Placental pericyte (primary cell): ENCODE data around the gene TFF1. TPM values are rescaled to one million over a fixed set of nuclear protein-coding genes. Genes with fewer than 3 reads are reported as not detected.

Experiments
- total RNA-seq: library from RNA; depleted of rRNA; stranded (reverse); fragments of >200 nt; gene quantifications from 2 replicates; pipeline ENCODE4 v1.2.3, GENCODE V29; 2012

The TFF1 gene
- total RNA-seq: not detected in 2 replicates

GRCh38 chr21:42366292-42367010 lies at the start of gene TFF1:
TFF1 (minus strand) TSS chr21:42366535; CDS start chr21:42366495, 40 bp downstream.

DNA sequence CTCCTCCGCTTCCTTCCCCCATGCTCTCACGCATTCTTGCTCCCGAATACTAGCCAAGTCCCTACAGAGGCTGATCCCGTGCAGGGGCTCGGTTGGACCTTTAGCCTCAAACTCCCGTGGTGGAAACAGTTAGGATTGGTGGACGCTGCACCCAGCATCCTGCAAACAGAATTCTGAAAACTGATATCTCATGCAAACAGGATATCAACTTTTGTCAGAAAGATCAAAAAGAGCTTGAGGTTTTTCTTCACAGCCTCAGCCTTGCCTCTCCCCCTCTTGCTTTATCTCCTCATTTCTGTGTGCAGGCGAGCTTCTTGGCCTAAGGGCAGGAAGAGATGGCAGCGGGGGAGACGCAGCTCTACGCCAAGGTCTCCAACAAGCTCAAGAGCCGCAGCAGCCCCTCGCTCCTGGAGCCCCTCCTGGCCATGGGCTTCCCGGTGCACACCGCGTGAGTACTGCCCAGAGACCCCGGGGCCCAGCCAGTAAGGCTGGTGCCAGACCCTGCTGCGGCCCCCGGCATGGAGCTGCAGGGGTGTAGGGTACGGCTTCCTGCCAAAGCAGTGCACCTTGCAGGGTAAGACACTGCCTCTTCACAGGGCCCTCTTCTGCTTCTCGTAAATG lies 37.4 kb upstream of the TFF1 start, which contains the start of gene UBASH3A:
UBASH3A (plus strand) TSS at position 292 of the 621 bp plus-strand sequence; CDS start at position 336, 44 bp downstream.

DNA sequence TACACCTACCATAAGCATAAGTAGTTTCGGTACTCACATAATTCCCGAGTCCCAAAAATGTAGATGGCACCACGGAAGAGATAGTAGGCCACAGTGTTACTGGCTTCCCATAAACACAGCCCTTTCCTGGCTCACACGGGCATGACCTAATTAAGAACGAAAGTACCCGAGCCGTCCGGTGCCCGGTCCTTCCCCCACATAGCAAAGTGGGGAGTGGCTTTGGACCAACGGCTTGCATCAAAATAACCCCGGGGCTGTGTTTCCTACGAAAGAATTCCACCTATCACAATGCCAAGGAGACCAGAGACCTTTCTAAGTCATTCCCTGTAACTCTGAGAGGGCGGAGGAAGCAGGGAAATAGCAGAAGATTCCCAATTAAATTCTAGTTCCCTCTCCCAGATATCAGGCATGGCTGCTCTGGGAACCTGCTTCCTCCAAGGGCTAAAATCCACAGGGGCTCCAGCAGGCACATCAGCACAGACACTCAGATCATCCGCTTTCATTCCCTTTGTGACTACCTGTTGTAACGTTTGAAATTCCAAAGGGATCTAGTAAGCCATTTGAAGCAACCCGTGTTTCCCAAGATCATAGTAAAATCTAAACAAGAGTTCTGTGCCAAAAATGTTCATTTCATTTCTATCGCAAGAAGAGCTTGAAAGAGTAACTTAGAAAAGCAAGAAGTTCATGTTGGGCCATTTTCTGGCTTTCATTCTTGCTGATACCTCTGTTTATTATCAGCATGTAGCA lies 29.7 kb upstream of the TFF1 start, which contains the start of gene TMPRSS3:
TMPRSS3 (minus strand) TSS at position 148 of the 747 bp plus-strand sequence. CDS start 635 bp downstream, outside the sequence.

DNA sequence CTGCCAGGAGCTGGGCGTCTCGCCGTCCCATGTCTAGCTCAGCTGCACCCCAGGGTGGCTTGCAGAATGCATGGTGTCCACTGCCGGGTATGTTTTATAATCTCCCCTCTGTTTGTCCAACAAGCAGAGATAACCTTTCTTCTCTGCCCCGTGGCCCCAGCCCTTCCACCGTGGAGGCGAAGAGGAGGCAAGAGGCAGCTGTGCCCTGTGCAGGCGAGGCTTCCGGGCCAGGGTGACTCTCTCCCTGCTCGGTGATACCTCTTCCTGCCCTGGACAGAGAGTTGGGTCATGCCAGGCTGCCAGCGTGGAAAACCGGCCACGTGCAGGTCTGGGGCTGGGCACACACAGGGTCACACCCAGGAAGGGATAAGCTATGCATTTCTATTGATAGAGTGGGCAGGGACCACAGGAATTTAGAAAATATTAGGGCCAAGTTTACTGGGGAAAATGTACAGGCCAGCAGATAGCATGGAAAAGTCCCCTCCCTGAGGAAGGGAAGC lies 15.4 kb downstream of the TFF1 start, which contains the start of gene TFF2:
TFF2 (minus strand) TSS at position 68 of the 500 bp plus-strand sequence; CDS start at position 31, 37 bp downstream.

GRCh38 chr21:42315296-42315891 lies 50.9 kb downstream of the TFF1 start, which contains the start of gene TFF3:
TFF3 (minus strand) TSS chr21:42315409; CDS start chr21:42315374, 35 bp downstream.

Other genes starting within 250 kb of the TFF1 start
- 0.29 and 0.44 TPM in 2 replicates for gene ABCG1, start 147.4 kb downstream of the TFF1 start, total RNA-seq
- not detected in 2 replicates for gene TFF3, start 51.1 kb downstream of the TFF1 start, total RNA-seq
- gene TFF2, start 15.5 kb downstream of the TFF1 start, total RNA-seq: not detected in 2 replicates
- not detected in 2 replicates for gene TMPRSS3, start 29.5 kb upstream of the TFF1 start, total RNA-seq
- gene UBASH3A, start 37.4 kb upstream of the TFF1 start, total RNA-seq: not detected in 2 replicates
- gene RSPH1, start 129.7 kb upstream of the TFF1 start, total RNA-seq: under 0.01 TPM in 1 of 2 replicates, not detected in the other
- 0.43 and 0.88 TPM in 2 replicates for gene SLC37A1, start 147.3 kb upstream of the TFF1 start, total RNA-seq